Liver (tissue), 9 donors: Measurements from ENCODE around the gene KRTAP2-3. TPM values are rescaled to one million over a fixed set of nuclear protein-coding genes. Genes with fewer than 3 reads are reported as not detected.
"Not testable (repeated sequence)": the region's sequence is repeated elsewhere in the genome, so short reads cannot be mapped to it uniquely, and the experiment has no call there.

Experiments
- DNase-seq: peaks from one replicate; pipeline ENCODE4 v3.0.0-alpha.2; 2017; ENCODE audit warnings: low spot score
- H3K27ac ChIP-seq, 2 donors: one replicate each; pipeline ENCODE4 v1.7.0; 2013; ENCODE audit warnings: inconsistent platforms in 2 of 2, low read length in 2 of 2, control low read depth in 1 of 2, low read depth in 1 of 2, mild to moderate bottlenecking in 1 of 2
- H3K27me3 ChIP-seq, 4 donors: one replicate each; pipeline versions ENCODE4 v1.6.1 to v1.7.0; 2013; ENCODE audit warnings: low read length in 3 of 4, inconsistent platforms in 1 of 4, mild to moderate bottlenecking in 1 of 4, moderate library complexity in 1 of 4; ENCODE audit not compliant: control insufficient read depth in 4 of 4, insufficient read depth in 4 of 4
- H3K36me3 ChIP-seq, 4 donors: one replicate each; pipeline versions ENCODE4 v1.6.1 to v1.7.0; 2013; ENCODE audit warnings: low read length in 3 of 4, mild to moderate bottlenecking in 3 of 4, low read depth in 1 of 4, moderate library complexity in 1 of 4; ENCODE audit not compliant: control insufficient read depth in 4 of 4, insufficient read depth in 3 of 4
- H3K4me1 ChIP-seq, 4 donors: one replicate each; pipeline versions ENCODE4 v1.6.1 to v1.7.0; 2013; ENCODE audit warnings: low read length in 3 of 4, mild to moderate bottlenecking in 3 of 4, moderate library complexity in 1 of 4; ENCODE audit not compliant: control insufficient read depth in 4 of 4, insufficient read depth in 4 of 4
- H3K4me3 ChIP-seq, 3 donors: one replicate each; pipeline versions ENCODE4 v1.6.1 to v1.7.0; 2013; ENCODE audit warnings: low read length in 3 of 3, control low read depth in 1 of 3, low read depth in 1 of 3, mild to moderate bottlenecking in 1 of 3
- H3K9ac ChIP-seq, 2 donors: one replicate each; pipeline ENCODE4 v1.7.0; 2013; ENCODE audit warnings: low read length in 2 of 2, mild to moderate bottlenecking in 2 of 2, moderate library complexity in 2 of 2, control low read depth in 1 of 2, low read depth in 1 of 2
- H3K9me3 ChIP-seq, 4 donors: one replicate each; pipeline versions ENCODE4 v1.6.1 to v1.7.0; 2013; ENCODE audit warnings: low read length in 3 of 4; ENCODE audit not compliant: control insufficient read depth in 4 of 4
- ATF3 ChIP-seq: IDR thresholded peaks from 2 replicates; pipeline ENCODE4 v1.6.1; 2016; ENCODE audit warnings: antibody characterized with exemption
- CTCF ChIP-seq: fragments of 150-350 bp; IDR thresholded peaks from 2 replicates; pipeline ENCODE4 v1.5.1; 2017; ENCODE audit warnings: improper control_type of control experiment, low read depth, low read length; ENCODE audit not compliant: missing input control
- EGR1 ChIP-seq, 2 donors: IDR thresholded peaks; 2 replicates each; pipeline ENCODE4 v1.6.1; 2016 to 2018; ENCODE audit warnings: antibody characterized with exemption in 2 of 2, low read depth in 2 of 2
- FOXA1 ChIP-seq: IDR thresholded peaks from 2 replicates; pipeline ENCODE4 v1.6.1; 2016; ENCODE audit warnings: antibody characterized with exemption
- GABPA ChIP-seq, 2 donors: IDR thresholded peaks in 1 of 2; conservative IDR thresholded peaks in 1 of 2; 2 replicates each; pipeline ENCODE4 v1.6.1; 2016; ENCODE audit warnings: antibody characterized with exemption in 2 of 2, mild to moderate bottlenecking in 1 of 2, moderate library complexity in 1 of 2
- HNF4A ChIP-seq, 2 donors: conservative IDR thresholded peaks; 2 replicates each; pipeline ENCODE4 v1.6.1; 2016; ENCODE audit warnings: antibody characterized with exemption in 2 of 2, mild to moderate bottlenecking in 2 of 2
- HNF4G ChIP-seq: IDR thresholded peaks from 2 replicates; pipeline ENCODE4 v1.6.1; 2016; ENCODE audit warnings: antibody characterized with exemption
- JUND ChIP-seq, 2 donors: IDR thresholded peaks; 2 replicates each; pipeline ENCODE4 v1.6.1; 2016; ENCODE audit warnings: antibody characterized with exemption in 2 of 2
- MAX ChIP-seq: IDR thresholded peaks from 2 replicates; pipeline ENCODE4 v1.6.1; 2016; ENCODE audit warnings: antibody characterized with exemption
- NR2F2 ChIP-seq: IDR thresholded peaks from 2 replicates; pipeline ENCODE4 v1.6.1; 2016; ENCODE audit warnings: antibody characterized with exemption
- RAD21 ChIP-seq, 2 donors: IDR thresholded peaks; 2 replicates each; pipeline ENCODE4 v1.6.1; 2016; ENCODE audit warnings: antibody characterized with exemption in 2 of 2, mild to moderate bottlenecking in 2 of 2
- RXRA ChIP-seq, 2 donors: IDR thresholded peaks; 2 replicates each; pipeline ENCODE4 v1.6.1; 2017 to 2018; ENCODE audit warnings: antibody characterized with exemption in 2 of 2, mild to moderate bottlenecking in 1 of 2
- SP1 ChIP-seq: IDR thresholded peaks from 2 replicates; pipeline ENCODE4 v1.6.1; 2018; ENCODE audit warnings: antibody characterized with exemption, mild to moderate bottlenecking
- TAF1 ChIP-seq: conservative IDR thresholded peaks from 2 replicates; pipeline ENCODE4 v1.6.1; 2016; ENCODE audit warnings: antibody characterized with exemption, mild to moderate bottlenecking
- WGBS: extraction: QIAGEN DNeasy Blood & Tissue Kit; methylation state at CpG from one replicate; pipeline ENCODE4 v1.1.7; 2013; 5-methylcytosine and 5-hydroxymethylcytosine counted together
- polyA plus RNA-seq, 2 donors: library from polyadenylated mRNA; stranded (reverse) in 1 of 2; unstranded in 1 of 2; fragments of 200-250 nt in 1 of 2; fragments of >200 nt in 1 of 2; fragmentation: Nextera tagmentation in 1 of 2; extraction: Ambion mirVana in 1 of 2; gene quantifications; one replicate each; pipeline versions ENCODE4 v1.2.1 to v1.2.3, GENCODE V29; 2013 to 2015
- total RNA-seq, 2 donors: library from RNA; depleted of rRNA; stranded (reverse); fragments of >200 nt; gene quantifications; one replicate each; pipeline ENCODE4 v1.2.3, GENCODE V29; 2014
- donor health status: healthy.
- donor health status: healthy.
- donor health status: healthy.
- donor health status: healthy.
- donor health status: healthy.

The KRTAP2-3 gene
- total and polyA plus RNA-seq, 4 donors = not detected

GRCh38 chr17:41061964-41062363 lies 2.0 kb upstream of the KRTAP2-3 start:
- Histone ChIP-seq H3K4me1 (no peaks in the 10 kb centered on the region), H3K36me3 (no peaks in the 10 kb centered on the region), H3K27me3 (peaks cover 0 to 9% (median 0%) of the 10 kb centered on the region in 4 donors), H3K9me3 (no peaks in the 10 kb centered on the region), H3K27ac (no peak overlapping the region), H3K9ac (no peak overlapping the region), H3K4me3 (no peak overlapping the region)
- no peak for DNase-seq
- no peak for TF ChIP-seq HNF4A (conservative IDR thresholded peaks at IDR 0.05)
- no peak for TF ChIP-seq SP1
- no peak for TF ChIP-seq ATF3
- no peak for TF ChIP-seq RAD21 (IDR thresholded peaks at IDR 0.05)
- no peak for TF ChIP-seq RXRA (IDR thresholded peaks at IDR 0.05)
- no peak for TF ChIP-seq EGR1 (IDR thresholded peaks at IDR 0.05; ENCODE audit: low read depth in 2 of 2)
- TF ChIP-seq GABPA (IDR thresholded peaks at IDR 0.05 in 1 of 2, conservative IDR thresholded peaks at IDR 0.05 in 1 of 2) = no peak
- no peak for TF ChIP-seq FOXA1
- no peak for TF ChIP-seq NR2F2
- no peak for TF ChIP-seq HNF4G
- TF ChIP-seq CTCF = no peak
- 72% methylated on average over 1 of the region's 1 CpG for WGBS

GRCh38 chr17:41059276-41060051 lies 450 bp downstream of the KRTAP2-3 start:
- H3K4me3 ChIP-seq, H3K27me3 ChIP-seq, H3K4me1 ChIP-seq, DNase-seq, H3K27ac ChIP-seq, H3K9ac ChIP-seq, H3K9me3 ChIP-seq, H3K36me3 ChIP-seq: not testable (repeated sequence)
- WGBS = 24% methylated on average over 10 of the region's 31 CpGs

GRCh38 chr17:41058741-41059140 lies 1.2 kb downstream of the KRTAP2-3 start:
- H3K27me3 ChIP-seq = peaks cover 0 to 9% (median 0%) of the 10 kb centered on the region in 4 donors
- no peaks in the 10 kb centered on the region for H3K9me3 ChIP-seq
- WGBS = 84% methylated on average over 5 of the region's 5 CpGs
- H3K27ac ChIP-seq = no peak overlapping the region
- no peak overlapping the region for H3K4me3 ChIP-seq
- H3K9ac ChIP-seq = no peak overlapping the region
- no peaks in the 10 kb centered on the region for H3K36me3 ChIP-seq
- TF ChIP-seq TAF1 (no peak), ATF3 (no peak), JUND (IDR thresholded peaks at IDR 0.05) (no peak), HNF4G (no peak), HNF4A (conservative IDR thresholded peaks at IDR 0.05) (no peak), MAX (no peak), RXRA (IDR thresholded peaks at IDR 0.05) (no peak)
- no peak for DNase-seq
- no peaks in the 10 kb centered on the region for H3K4me1 ChIP-seq
